ENCODE results near the gene SNUPN. TPM values are rescaled to one million over a fixed set of nuclear protein-coding genes. Genes with fewer than 3 reads are reported as not detected.
A peak's percentile ranks its signal among the peaks of the same experiment; 100 is the strongest.

Gene SNUPN
- total RNA-seq, 1 experiment from 2014 or later: 28.0 TPM

DNA sequence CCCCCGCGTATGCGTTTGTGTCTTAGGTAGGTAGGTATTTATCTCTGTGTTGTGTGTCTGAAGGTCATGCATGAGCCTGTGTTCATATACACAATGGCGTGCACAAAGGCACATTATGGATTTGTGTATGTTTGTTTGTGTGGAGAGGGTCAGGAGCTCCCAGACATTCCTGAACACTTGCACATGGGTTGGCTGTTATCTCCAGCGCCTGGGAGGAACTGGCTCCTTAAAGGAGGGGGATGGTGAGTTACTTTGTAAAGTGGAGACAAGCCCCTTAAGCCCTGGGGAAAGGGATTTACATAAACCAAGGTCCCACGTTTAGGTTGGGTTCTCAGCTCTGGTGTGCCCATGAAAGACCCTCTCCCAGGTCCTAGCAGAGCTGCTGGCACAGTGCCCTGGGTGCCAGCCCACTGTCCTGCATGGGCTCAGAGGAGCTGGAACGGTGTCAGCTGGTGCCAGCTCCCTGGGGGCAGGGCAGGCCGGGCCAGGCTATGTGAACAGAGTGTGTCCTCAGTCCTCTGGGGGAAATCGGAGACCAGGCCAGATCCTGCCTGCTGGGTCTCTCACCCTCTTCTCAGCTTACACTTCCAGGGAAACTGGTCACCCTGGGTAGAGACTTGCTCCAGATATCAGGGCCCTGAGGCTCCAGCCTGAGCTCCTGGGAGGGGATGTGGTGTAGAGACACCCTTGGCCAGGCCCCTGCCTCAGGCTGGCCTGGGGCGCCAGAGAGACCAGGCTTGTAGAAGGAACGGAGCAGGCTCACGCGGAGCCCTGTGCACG is 47.3 kb upstream of the SNUPN start:
- BruUV-seq (replicated peaks): no TSS peak
- Mint-ChIP-seq H3K27me3 (ENCODE audit: unreplicated experiment) (no peaks in the 10 kb centered on the region), H3K4me1 (ENCODE audit: low read depth, unreplicated experiment) (peaks cover 41% of the 10 kb centered on the region), H3K4me3 (ENCODE audit: low read depth, unreplicated experiment) (peak overlapping the region; percentile 28), H3K27ac (ENCODE audit: unreplicated experiment) (peak overlapping the region; percentile 83), H3K36me3 (ENCODE audit: insufficient read depth, unreplicated experiment) (no peaks in the 10 kb centered on the region), H3K9me3 (ENCODE audit: low read depth, unreplicated experiment) (no peaks in the 10 kb centered on the region)
- intact Hi-C loops (cut with micrococcal nuclease; ENCODE audit: unreplicated experiment): no loop called here
- TF ChIP-seq, protein P1, sequence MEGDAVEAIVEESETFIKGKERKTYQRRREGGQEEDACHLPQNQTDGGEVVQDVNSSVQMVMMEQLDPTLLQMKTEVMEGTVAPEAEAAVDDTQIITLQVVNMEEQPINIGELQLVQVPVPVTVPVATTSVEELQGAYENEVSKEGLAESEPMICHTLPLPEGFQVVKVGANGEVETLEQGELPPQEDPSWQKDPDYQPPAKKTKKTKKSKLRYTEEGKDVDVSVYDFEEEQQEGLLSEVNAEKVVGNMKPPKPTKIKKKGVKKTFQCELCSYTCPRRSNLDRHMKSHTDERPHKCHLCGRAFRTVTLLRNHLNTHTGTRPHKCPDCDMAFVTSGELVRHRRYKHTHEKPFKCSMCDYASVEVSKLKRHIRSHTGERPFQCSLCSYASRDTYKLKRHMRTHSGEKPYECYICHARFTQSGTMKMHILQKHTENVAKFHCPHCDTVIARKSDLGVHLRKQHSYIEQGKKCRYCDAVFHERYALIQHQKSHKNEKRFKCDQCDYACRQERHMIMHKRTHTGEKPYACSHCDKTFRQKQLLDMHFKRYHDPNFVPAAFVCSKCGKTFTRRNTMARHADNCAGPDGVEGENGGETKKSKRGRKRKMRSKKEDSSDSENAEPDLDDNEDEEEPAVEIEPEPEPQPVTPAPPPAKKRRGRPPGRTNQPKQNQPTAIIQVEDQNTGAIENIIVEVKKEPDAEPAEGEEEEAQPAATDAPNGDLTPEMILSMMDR (IDR thresholded peaks at IDR 0.05; ENCODE audit: unreplicated experiment): no peak
- peak; percentile 38 for DNase-seq
- CTCF ChIA-PET: interaction anchor here (0.6 to 1.2 kb wide), 6 partner anchors 10 to 1701 kb away, joined by 3 to 7 read pairs (median 4); partner anchors contain the start of genes MAN2C1 and SNX33

DNA sequence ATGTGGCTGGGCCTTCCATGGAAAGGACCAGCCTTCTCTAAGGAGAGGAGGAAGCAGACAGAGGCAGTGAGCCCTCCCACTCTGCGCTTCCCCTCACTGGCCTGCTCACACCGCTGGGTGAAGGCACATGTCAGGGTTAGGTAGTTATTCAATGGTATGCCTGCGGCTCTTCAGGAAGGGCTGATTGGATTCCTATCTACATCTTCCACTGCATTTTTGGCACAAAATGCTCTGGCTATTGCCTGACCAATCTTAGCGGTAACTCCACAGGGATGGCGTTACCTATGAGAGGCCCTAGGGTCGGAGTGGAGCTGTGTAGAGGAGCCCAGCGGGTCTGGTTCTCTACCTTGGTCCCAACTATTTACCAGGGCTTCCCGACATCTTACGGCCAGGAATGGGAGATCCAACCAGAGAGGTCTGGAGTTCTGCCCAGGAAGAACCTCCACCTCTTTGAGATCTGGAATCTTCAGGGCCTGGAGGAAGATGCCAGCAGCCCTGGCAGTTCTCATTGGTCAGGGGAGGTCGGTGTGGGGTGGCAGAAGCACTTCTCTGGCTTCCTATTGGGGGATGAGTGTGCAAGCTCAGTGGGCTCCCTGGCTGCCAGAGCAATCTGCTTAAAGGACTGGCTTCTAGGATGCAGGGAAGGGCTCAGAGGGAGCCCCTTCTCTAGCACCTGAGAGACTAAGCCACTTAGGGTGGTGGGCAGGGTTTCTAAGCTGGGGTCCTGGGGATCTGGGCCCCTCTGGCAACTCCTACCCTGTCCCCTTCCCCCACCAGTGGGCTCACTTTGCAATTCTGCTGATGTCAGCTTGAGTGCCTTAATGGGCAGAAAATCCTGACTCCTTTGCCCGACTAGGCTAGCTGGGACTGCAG is 46.4 kb upstream of the SNUPN start:
- no TSS peak for BruUV-seq (replicated peaks)
- peaks cover 50% of the 10 kb centered on the region for H3K4me1 Mint-ChIP-seq (ENCODE audit: low read depth, unreplicated experiment)

DNA sequence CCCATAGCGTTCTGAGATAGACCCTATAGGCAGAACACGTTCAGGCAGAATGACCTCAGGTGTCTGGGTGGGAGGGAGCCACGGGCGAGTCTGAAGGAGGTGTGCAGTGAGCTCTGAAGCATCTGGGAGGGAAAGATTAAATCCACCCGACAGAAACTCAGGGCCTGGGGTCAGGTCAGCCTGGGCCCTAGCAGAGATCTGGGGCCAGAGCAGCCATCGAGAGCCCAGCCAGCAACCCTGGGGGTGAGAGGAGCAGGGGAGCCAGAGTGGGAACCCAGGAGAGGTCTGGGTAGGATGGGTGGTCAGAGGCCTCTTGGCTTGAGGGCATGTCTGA is 44.3 kb upstream of the SNUPN start:
- Mint-ChIP-seq H3K4me1 (ENCODE audit: low read depth, unreplicated experiment) (peaks cover 71% of the 10 kb centered on the region), H3K27me3 (ENCODE audit: unreplicated experiment) (no peaks in the 10 kb centered on the region), H3K9me3 (ENCODE audit: low read depth, unreplicated experiment) (no peaks in the 10 kb centered on the region), H3K36me3 (ENCODE audit: insufficient read depth, unreplicated experiment) (peaks cover 19% of the 10 kb centered on the region), H3K4me3 (ENCODE audit: low read depth, unreplicated experiment) (peak overlapping the region; percentile 11), H3K27ac (ENCODE audit: unreplicated experiment) (peak overlapping the region; percentile 84)
- CTCF ChIA-PET: no interaction called here
- DNase-seq: no peak
- intact Hi-C loops (cut with micrococcal nuclease; ENCODE audit: unreplicated experiment): no loop called here
- no TSS peak for BruUV-seq (replicated peaks)
- TF ChIP-seq, protein P1 (IDR thresholded peaks at IDR 0.05; ENCODE audit: unreplicated experiment): no peak

More for the DNA sequence above, 46.4 kb upstream of the SNUPN start:
- H3K27ac Mint-ChIP-seq (ENCODE audit: unreplicated experiment): peak overlapping the region; percentile 83
- H3K4me3 Mint-ChIP-seq (ENCODE audit: low read depth, unreplicated experiment): peak overlapping the region; percentile 28
- no peaks in the 10 kb centered on the region for H3K27me3 Mint-ChIP-seq (ENCODE audit: unreplicated experiment)
- intact Hi-C loops (cut with micrococcal nuclease; ENCODE audit: unreplicated experiment): no loop called here
- H3K9me3 Mint-ChIP-seq (ENCODE audit: low read depth, unreplicated experiment): no peaks in the 10 kb centered on the region
- DNase-seq: no peak
- TF ChIP-seq, protein P1 (IDR thresholded peaks at IDR 0.05; ENCODE audit: unreplicated experiment): no peak
- CTCF ChIA-PET: interaction anchor here (0.5 to 1.2 kb wide), 4 partner anchors 10 to 1701 kb away, joined by 3 to 4 read pairs (median 3); partner anchors contain the start of gene SNX33
- H3K36me3 Mint-ChIP-seq (ENCODE audit: insufficient read depth, unreplicated experiment): peaks cover 3% of the 10 kb centered on the region

DNA sequence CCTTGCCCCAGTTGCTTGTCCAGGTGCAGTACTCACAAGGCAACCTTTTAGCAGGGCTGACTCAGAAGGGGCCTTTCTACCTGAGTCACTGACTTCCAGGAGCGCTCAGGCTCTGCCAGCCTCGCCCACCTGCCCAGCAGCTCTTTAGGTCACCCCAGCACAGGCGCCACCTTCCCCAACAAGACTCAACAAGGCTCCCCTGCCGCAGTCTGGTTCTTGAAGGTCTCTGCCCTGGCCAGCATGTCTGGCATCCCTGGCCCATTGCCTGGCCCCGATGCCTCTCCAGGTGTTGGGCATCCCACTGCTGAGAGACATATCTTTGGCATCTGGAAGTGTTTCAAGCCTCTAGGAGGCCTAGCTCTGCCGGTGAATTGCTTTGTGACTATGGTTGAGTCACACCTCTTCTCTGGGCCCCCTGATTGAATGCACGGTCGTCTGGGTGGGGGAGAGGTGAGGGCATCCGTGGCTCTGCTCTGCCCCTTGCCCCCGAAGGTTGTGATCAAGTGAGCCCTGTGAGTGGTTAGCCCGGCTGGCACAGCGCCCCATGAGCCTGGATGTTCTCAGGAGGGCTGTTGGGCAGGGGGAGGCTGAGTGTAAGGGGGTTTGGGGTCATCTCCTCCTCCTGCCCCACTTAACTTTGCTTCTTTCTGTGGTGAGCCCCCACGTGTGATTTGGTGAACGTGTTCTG is 43.8 kb upstream of the SNUPN start:
- peak; percentile 68 for DNase-seq
- Mint-ChIP-seq H3K36me3 (ENCODE audit: insufficient read depth, unreplicated experiment) (peaks cover 19% of the 10 kb centered on the region), H3K9me3 (ENCODE audit: low read depth, unreplicated experiment) (no peaks in the 10 kb centered on the region), H3K4me3 (ENCODE audit: low read depth, unreplicated experiment) (peak overlapping the region; percentile 11), H3K27me3 (ENCODE audit: unreplicated experiment) (no peaks in the 10 kb centered on the region), H3K4me1 (ENCODE audit: low read depth, unreplicated experiment) (peaks cover 76% of the 10 kb centered on the region), H3K27ac (ENCODE audit: unreplicated experiment) (peak overlapping the region; percentile 84)
- CTCF ChIA-PET: interaction anchor here (0.6 to 1.1 kb wide), 2 partner anchors 31 to 182 kb away, joined by 4 to 5 read pairs; no protein-coding TSS in a partner anchor
- BruUV-seq (replicated peaks): no TSS peak
- intact Hi-C loops (cut with micrococcal nuclease; ENCODE audit: unreplicated experiment): no loop called here
- TF ChIP-seq, protein P1 (IDR thresholded peaks at IDR 0.05; ENCODE audit: unreplicated experiment): no peak
